IPS-18a (cell line): Measurements from ENCODE around the gene TIGD7.
"Not testable (repeated sequence)": the region's sequence is repeated elsewhere in the genome, so short reads cannot be mapped to it uniquely, and the experiment has no call there.

Experiments used
- H3K27ac ChIP-seq: one replicate; pipeline ENCODE4 v1.5.1; 2013; ENCODE audit warnings: low read length
- H3K27me3 ChIP-seq: one replicate; pipeline ENCODE4 v1.6.1; 2013; ENCODE audit warnings: mild to moderate bottlenecking, low read length; ENCODE audit not compliant: control insufficient read depth, insufficient read depth
- H3K36me3 ChIP-seq: one replicate; pipeline ENCODE4 v1.6.1; 2013; ENCODE audit warnings: low read depth, low read length; ENCODE audit not compliant: control insufficient read depth
- H3K4me1 ChIP-seq: one replicate; pipeline ENCODE4 v1.6.1; 2013; ENCODE audit warnings: low read depth, low read length; ENCODE audit not compliant: control insufficient read depth
- H3K4me3 ChIP-seq: one replicate; pipeline ENCODE4 v1.5.1; 2013; ENCODE audit warnings: low read length
- H3K9ac ChIP-seq: one replicate; pipeline ENCODE4 v1.6.1; 2013; ENCODE audit warnings: mild to moderate bottlenecking, low read length, moderate library complexity
- H3K9me3 ChIP-seq: one replicate; pipeline ENCODE4 v1.6.1; 2013; ENCODE audit warnings: low read depth, low read length; ENCODE audit not compliant: control insufficient read depth

Gene TIGD7

GRCh38 chr16:3281222-3281820 lies 23.9 kb downstream of the TIGD7 start:
- Histone ChIP-seq H3K4me1 (peaks cover 3% of the 10 kb centered on the region), H3K36me3 (peaks cover 7% of the 10 kb centered on the region), H3K9ac (no peak overlapping the region), H3K4me3 (peak overlapping the region; percentile 90), H3K9me3 (no peaks in the 10 kb centered on the region), H3K27me3 (peaks cover 5% of the 10 kb centered on the region), H3K27ac (no peak overlapping the region)

GRCh38 chr16:3276679-3277078 lies 28.6 kb downstream of the TIGD7 start:
- H3K9me3 ChIP-seq: no peaks in the 10 kb centered on the region
- H3K4me3 ChIP-seq: no peak overlapping the region
- H3K4me1 ChIP-seq: no peaks in the 10 kb centered on the region
- no peaks in the 10 kb centered on the region for H3K36me3 ChIP-seq
- peaks cover 5% of the 10 kb centered on the region for H3K27me3 ChIP-seq
- no peak overlapping the region for H3K9ac ChIP-seq
- no peak overlapping the region for H3K27ac ChIP-seq

- Histone ChIP-seq H3K27ac (no peak overlapping the region), H3K4me3 (no peak overlapping the region), H3K4me1 (no peaks in the 10 kb centered on the region), H3K9ac (no peak overlapping the region), H3K36me3 (no peaks in the 10 kb centered on the region), H3K27me3 (peaks cover 5% of the 10 kb centered on the region), H3K9me3 (no peaks in the 10 kb centered on the region)
Measured at GRCh38 chr16:3274947-3275346, 30.3 kb downstream of the TIGD7 start.

GRCh38 chr16:3274490-3274889 lies 30.7 kb downstream of the TIGD7 start:
- no peak overlapping the region for H3K27ac ChIP-seq
- H3K9ac ChIP-seq: no peak overlapping the region
- H3K4me3 ChIP-seq: no peak overlapping the region
- H3K36me3 ChIP-seq: no peaks in the 10 kb centered on the region
- no peaks in the 10 kb centered on the region for H3K9me3 ChIP-seq
- no peaks in the 10 kb centered on the region for H3K4me1 ChIP-seq
- H3K27me3 ChIP-seq: peaks cover 5% of the 10 kb centered on the region

GRCh38 chr16:3271281-3271680 lies 33.9 kb downstream of the TIGD7 start:
- H3K9me3 ChIP-seq, H3K4me3 ChIP-seq, H3K4me1 ChIP-seq, H3K36me3 ChIP-seq, H3K27me3 ChIP-seq, H3K27ac ChIP-seq, H3K9ac ChIP-seq: not testable (repeated sequence)

- not testable (repeated sequence) for H3K4me3 ChIP-seq, H3K9ac ChIP-seq, H3K36me3 ChIP-seq, H3K4me1 ChIP-seq, H3K27me3 ChIP-seq, H3K9me3 ChIP-seq, H3K27ac ChIP-seq
Measured at GRCh38 chr16:3270718-3271117, 34.5 kb downstream of the TIGD7 start.

- H3K9me3 ChIP-seq: no peaks in the 10 kb centered on the region
- peaks cover 11% of the 10 kb centered on the region for H3K27me3 ChIP-seq
- no peak overlapping the region for H3K27ac ChIP-seq
- no peak overlapping the region for H3K4me3 ChIP-seq
- H3K36me3 ChIP-seq: no peaks in the 10 kb centered on the region
- no peaks in the 10 kb centered on the region for H3K4me1 ChIP-seq
- no peak overlapping the region for H3K9ac ChIP-seq
Measured at GRCh38 chr16:3268294-3268693, 36.9 kb downstream of the TIGD7 start.

GRCh38 chr16:3266873-3267537 lies 38.2 kb downstream of the TIGD7 start:
- Histone ChIP-seq H3K36me3 (no peaks in the 10 kb centered on the region), H3K4me1 (no peaks in the 10 kb centered on the region), H3K4me3 (no peak overlapping the region), H3K27ac (no peak overlapping the region), H3K9ac (no peak overlapping the region), H3K27me3 (peaks cover 18% of the 10 kb centered on the region), H3K9me3 (no peaks in the 10 kb centered on the region)

- Histone ChIP-seq H3K27ac (no peak overlapping the region), H3K27me3 (peaks cover 22% of the 10 kb centered on the region), H3K9ac (no peak overlapping the region), H3K9me3 (no peaks in the 10 kb centered on the region), H3K4me1 (no peaks in the 10 kb centered on the region), H3K4me3 (peak overlapping the region; percentile 64), H3K36me3 (no peaks in the 10 kb centered on the region)
Measured at GRCh38 chr16:3264137-3265036, 40.8 kb downstream of the TIGD7 start.

- H3K9ac ChIP-seq: no peak overlapping the region
- H3K4me3 ChIP-seq: no peak overlapping the region
- no peak overlapping the region for H3K27ac ChIP-seq
- no peaks in the 10 kb centered on the region for H3K36me3 ChIP-seq
- no peaks in the 10 kb centered on the region for H3K4me1 ChIP-seq
- no peaks in the 10 kb centered on the region for H3K9me3 ChIP-seq
- peaks cover 22% of the 10 kb centered on the region for H3K27me3 ChIP-seq
Measured at GRCh38 chr16:3262517-3262916, 42.7 kb downstream of the TIGD7 start.

GRCh38 chr16:3259836-3260235 lies 45.4 kb downstream of the TIGD7 start:
- Histone ChIP-seq H3K4me3 (no peak overlapping the region), H3K9ac (no peak overlapping the region), H3K4me1 (no peaks in the 10 kb centered on the region), H3K27me3 (peaks cover 12% of the 10 kb centered on the region), H3K9me3 (peaks cover 5% of the 10 kb centered on the region), H3K36me3 (no peaks in the 10 kb centered on the region), H3K27ac (no peak overlapping the region)
